ENCODE measurements around the gene RNGTT. TPM values are rescaled to one million over a fixed set of nuclear protein-coding genes. Genes with fewer than 3 reads are reported as not detected.

The RNGTT gene
- total RNA-seq, 2 donors from 2014 or later, result 7.5 to 11.3 TPM

- Histone ChIP-seq H3K27me3 (no peaks in the 10 kb centered on the region), H3K9me3 (no peaks in the 10 kb centered on the region), H3K36me3 (no peaks in the 10 kb centered on the region), H3K27ac (no peak overlapping the region), H3K4me3 (no peak overlapping the region), H3K4me1 (peaks cover 0 to 6% of the 10 kb centered on the region in 2 donors)
- no peak for TF ChIP-seq CTCF (IDR thresholded peaks at IDR 0.05)
- no peak for DNase-seq (ENCODE audit: low spot score)
These were observed 257.8 kb downstream of the RNGTT start for GRCh38 chr6:88705601-88706000.

GRCh38 chr6:88704980-88705379, 258.4 kb downstream of the RNGTT start:
- Histone ChIP-seq H3K27ac (no peak overlapping the region), H3K9me3 (no peaks in the 10 kb centered on the region), H3K36me3 (no peaks in the 10 kb centered on the region), H3K4me1 (peaks cover 0 to 6% of the 10 kb centered on the region in 2 donors), H3K4me3 (no peak overlapping the region), H3K27me3 (no peaks in the 10 kb centered on the region)
- DNase-seq (ENCODE audit: low spot score), result no peak
- TF ChIP-seq CTCF (IDR thresholded peaks at IDR 0.05), result no peak

- H3K4me3 ChIP-seq, result no peak overlapping the region
These were observed 260.4 kb downstream of the RNGTT start for GRCh38 chr6:88702956-88703556.

GRCh38 chr6:88698661-88699060, 264.8 kb downstream of the RNGTT start:
- Histone ChIP-seq H3K27me3 (no peaks in the 10 kb centered on the region), H3K36me3 (no peaks in the 10 kb centered on the region), H3K4me3 (no peak overlapping the region), H3K27ac (no peak overlapping the region), H3K9me3 (peaks cover 0 to 7% of the 10 kb centered on the region in 2 donors), H3K4me1 (no peaks in the 10 kb centered on the region)
- DNase-seq (ENCODE audit: low spot score), result no peak
- TF ChIP-seq CTCF (IDR thresholded peaks at IDR 0.05), result no peak

More at GRCh38 chr6:88702956-88703556, 260.4 kb downstream of the RNGTT start:
- no peaks in the 10 kb centered on the region for H3K9me3 ChIP-seq
- no peaks in the 10 kb centered on the region for H3K27me3 ChIP-seq
- no peak for TF ChIP-seq CTCF (IDR thresholded peaks at IDR 0.05)
- DNase-seq (ENCODE audit: low spot score), result no peak
- H3K36me3 ChIP-seq, result no peaks in the 10 kb centered on the region
- H3K27ac ChIP-seq, result no peak overlapping the region
- H3K4me1 ChIP-seq, result peaks cover 0 to 4% of the 10 kb centered on the region in 2 donors

GRCh38 chr6:88695937-88696336, 267.5 kb downstream of the RNGTT start:
- Histone ChIP-seq H3K9me3 (peaks cover 0 to 7% of the 10 kb centered on the region in 2 donors), H3K4me3 (no peak overlapping the region), H3K4me1 (no peaks in the 10 kb centered on the region), H3K36me3 (no peaks in the 10 kb centered on the region), H3K27me3 (no peaks in the 10 kb centered on the region), H3K27ac (no peak overlapping the region)
- no peak for TF ChIP-seq CTCF (IDR thresholded peaks at IDR 0.05)
- DNase-seq (ENCODE audit: low spot score), result no peak

- Histone ChIP-seq H3K4me3 (no peak overlapping the region), H3K27ac (no peak overlapping the region)
- no peak for DNase-seq (ENCODE audit: low spot score)
These were observed 279.7 kb downstream of the RNGTT start for GRCh38 chr6:88683734-88684133.

More at GRCh38 chr6:88683734-88684133, 279.7 kb downstream of the RNGTT start:
- Histone ChIP-seq H3K36me3 (no peaks in the 10 kb centered on the region), H3K9me3 (no peaks in the 10 kb centered on the region), H3K27me3 (no peaks in the 10 kb centered on the region), H3K4me1 (no peaks in the 10 kb centered on the region)
- TF ChIP-seq CTCF (IDR thresholded peaks at IDR 0.05), result no peak
